LHCN-M2 (cell line): ENCODE results near the gene SLC25A11. TPM values are rescaled to one million over a fixed set of nuclear protein-coding genes. Genes with fewer than 3 reads are reported as not detected.
"Not testable (repeated sequence)": the region's sequence is repeated elsewhere in the genome, so short reads cannot be mapped to it uniquely, and the experiment has no call there.

ENCODE experiments used
- DNase-seq: peaks from one replicate; pipeline ENCODE4 v3.0.0-alpha.2; 2012; ENCODE audit warnings: low read depth
- total RNA-seq: library from RNA; depleted of rRNA; stranded (reverse); fragments of >200 nt; gene quantifications from 2 replicates; pipeline ENCODE4 v1.2.3, GENCODE V29; 2014

SLC25A11 gene
- total RNA-seq, 1 experiment from 2014 or later, result 92.3 TPM

DNA sequence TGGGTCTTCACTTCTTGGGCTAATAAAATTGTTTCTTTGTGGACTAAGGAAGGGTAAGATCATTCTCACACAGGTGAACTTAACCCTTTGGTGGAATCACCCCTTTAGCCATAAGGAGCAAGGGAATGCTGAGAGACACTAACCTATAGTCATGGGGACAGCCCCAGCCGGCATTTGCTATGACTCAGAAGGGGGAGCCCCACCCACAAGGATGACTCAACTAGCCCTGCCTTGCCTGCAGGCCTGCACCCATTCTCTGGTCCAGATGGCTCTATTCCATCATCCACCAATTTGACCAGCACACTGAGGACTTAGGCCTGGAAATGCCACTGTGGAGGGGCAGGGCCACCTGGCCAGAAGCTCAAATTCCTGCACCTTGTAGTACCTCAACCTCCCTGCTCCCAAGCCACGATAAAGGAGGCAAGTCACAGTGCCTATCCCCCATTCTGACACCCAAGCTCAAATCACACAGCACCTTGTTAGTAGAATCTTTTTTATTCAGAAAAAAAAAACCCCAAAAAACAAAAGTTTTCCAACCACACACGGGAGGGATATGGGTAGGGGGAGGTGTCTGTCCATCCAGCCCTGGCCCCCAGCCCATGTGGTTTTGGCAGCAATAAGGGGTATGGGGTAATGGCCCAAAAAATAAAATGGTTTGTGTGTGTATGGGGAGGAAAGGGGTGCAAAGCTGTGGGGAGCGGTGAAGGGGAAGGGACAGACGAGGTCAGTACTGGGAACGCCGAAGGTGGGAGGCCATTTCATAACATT, 5.5 kb upstream of the SLC25A11 start:
- peak; percentile 94 for DNase-seq

DNA sequence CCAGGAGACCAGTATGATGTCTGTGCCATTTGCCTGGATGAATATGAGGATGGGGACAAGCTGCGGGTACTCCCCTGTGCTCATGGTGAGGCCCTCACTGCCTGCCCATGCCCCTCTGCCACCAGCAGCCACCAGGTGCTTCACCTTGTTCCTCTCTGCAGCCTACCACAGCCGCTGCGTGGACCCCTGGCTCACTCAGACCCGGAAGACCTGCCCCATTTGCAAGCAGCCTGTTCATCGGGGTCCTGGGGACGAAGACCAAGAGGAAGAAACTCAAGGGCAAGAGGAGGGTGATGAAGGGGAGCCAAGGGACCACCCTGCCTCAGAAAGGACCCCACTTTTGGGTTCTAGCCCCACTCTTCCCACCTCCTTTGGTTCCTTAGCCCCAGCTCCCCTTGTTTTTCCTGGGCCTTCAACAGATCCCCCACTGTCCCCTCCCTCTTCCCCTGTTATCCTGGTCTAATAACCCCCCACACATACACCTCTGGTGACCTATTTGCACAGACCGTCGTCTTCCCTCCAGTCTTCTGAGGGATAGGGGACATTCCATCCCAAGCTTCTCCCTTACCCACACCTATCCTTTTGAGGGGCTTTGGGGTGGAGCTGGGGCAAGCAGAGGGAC, 4.8 kb upstream of the SLC25A11 start:
- no peak for DNase-seq

DNA sequence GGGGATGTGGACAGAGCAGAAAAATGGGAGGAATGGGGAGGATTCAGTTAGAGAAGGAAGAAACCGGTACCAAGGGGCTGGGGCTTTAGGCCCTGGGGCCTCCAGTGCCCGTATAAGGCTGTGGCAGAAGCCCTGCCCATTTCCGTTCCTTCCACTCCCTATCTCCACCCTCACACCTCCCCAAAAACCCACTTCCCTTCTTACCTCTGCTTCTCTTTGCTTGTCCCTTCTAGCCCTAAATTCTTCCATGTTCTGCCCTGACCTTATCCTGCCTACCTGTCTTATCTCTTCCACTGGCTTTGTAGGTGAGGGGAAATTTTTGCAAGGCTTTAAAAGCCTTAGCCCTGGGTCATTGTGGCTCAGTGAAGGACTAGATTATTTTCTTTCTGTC, 4.3 kb upstream of the SLC25A11 start:
- DNase-seq, result no peak

DNA sequence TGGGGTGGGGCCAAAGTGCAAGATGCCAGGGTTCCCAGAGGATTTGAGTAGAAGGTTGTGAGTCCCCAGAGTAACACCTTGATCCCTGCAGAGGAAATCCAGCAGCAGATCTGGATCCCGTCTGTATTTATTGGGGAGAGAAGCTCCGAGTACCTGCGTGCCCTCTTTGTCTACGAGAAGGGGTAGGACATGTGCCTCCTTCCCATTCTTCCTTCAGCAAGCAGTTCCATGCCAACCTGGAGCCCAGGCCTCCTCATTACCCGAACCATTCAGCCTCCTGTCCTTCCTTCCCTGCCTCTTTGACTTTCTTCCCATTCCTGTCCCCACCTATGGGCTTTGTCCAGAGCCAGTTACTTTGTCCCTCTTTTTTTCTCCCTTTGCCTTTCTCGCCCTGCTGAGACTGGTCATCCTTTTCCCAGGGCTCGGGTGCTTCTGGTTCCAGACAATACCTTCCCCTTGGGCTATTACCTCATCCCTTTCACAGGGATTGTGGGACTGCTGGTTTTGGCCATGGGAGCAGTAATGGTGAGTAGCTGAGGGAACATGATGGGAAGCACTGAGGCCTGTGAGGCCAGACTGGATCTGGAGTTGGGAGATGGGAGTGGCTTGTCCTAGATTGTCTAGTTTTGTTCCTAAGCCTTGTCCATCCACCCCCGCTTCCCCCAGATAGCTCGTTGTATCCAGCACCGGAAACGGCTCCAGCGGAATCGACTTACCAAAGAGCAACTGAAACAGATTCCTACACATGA, 3.1 kb upstream of the SLC25A11 start:
- DNase-seq, result no peak

DNA sequence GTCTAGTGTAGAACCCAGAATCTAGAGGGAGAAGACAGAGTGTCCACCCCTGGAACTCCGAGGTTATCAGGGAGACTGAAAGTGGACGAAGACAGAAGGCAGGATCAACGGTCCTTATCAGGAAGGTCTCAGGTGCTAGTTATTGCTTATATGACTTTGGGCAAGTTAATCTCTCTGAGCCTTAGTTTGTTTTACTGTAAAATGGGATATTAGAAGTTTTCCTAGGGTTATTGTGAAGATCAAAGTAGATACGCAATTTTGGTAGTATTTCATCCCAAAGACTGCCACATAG, 1.4 kb upstream of the SLC25A11 start:
- DNase-seq, result no peak

DNA sequence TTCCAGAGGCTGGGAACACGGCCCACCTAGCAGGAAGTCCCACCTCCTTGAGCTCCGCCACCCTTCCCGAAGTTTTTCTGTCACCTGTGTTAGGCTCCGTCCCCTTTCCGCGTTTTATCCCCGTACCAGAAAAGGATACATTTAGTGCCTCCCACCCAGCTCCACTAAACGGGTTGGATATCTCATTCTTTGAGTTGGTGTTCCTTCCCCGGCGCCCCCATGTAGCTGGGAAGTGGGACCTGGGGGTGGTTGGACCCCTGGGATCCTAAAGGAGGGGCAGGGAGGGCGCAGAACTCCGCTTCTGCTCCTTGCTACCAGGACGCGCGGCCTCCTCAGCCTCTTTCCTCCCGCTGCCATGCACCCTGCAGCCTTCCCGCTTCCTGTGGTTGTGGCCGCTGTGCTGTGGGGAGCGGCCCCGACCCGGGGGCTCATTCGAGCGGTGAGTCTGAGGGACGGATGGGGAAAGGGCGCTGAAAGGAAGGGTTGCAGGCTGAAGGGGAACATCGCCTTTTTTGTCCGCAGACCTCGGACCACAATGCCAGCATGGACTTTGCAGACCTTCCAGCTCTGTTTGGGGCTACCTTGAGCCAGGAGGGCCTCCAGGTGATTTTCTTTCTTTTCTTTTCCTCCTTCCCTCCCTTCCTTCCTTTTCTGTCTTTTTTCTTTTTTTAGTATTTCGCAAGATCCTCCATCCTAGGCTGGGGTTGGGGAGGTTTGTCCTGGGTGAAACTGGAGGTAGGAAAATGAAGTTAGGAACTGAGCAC, 891 bp upstream of the SLC25A11 start:
- DNase-seq, result no peak

DNA sequence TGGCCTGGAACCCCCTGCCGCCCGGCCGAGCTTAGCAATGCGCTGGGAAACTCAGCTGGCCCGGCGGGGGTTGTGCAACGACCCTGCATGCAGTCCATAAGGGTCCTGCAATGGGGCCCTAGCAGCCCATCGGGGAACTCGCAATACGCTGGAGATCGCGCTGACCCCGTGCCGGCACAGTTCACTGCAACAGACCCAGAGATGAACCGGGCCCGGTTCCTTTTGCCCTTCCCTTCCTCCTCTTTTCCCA, 375 bp downstream of the SLC25A11 start:
- no peak for DNase-seq

DNA sequence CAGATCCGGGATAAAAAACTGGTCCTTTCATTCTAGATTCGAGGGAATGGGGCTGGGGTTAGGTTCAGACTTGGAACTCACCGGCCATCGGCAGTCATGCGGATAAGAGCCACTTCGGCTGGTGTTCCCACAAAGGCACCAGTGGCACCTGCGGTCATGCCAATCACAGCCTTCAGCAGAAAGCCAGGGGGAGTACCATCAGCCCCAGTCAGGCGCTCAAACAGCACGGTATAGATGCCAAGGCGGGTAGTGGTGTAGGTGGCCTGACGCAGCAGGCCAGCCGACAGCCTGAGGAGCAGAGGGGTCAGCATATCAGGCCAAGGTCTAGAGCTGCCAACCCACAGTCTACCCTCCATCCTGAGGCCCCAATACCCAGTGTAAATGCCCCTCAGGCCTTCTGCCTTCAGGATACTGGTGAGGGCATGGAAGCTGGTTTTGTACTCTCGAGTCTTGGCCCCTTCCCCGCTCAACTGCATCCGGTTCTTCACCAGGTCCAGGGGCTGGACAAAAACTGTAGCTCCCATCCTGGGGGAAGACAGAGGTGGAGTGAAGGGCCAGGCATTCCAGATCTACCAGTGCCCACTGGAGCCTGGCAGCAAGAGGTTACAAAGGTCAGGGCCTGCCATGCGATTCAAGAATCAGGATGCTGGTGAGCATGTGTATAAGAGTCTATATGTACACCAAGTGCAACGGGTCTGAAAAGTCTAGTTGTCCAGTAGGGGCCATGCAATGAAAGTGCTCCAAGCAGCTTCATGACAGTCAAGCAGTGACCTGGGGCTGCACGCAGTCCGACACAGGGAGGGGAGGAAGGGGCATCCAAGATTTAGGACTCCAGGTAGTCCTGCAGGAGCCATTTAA, 929 bp downstream of the SLC25A11 start:
- DNase-seq, result no peak

DNA sequence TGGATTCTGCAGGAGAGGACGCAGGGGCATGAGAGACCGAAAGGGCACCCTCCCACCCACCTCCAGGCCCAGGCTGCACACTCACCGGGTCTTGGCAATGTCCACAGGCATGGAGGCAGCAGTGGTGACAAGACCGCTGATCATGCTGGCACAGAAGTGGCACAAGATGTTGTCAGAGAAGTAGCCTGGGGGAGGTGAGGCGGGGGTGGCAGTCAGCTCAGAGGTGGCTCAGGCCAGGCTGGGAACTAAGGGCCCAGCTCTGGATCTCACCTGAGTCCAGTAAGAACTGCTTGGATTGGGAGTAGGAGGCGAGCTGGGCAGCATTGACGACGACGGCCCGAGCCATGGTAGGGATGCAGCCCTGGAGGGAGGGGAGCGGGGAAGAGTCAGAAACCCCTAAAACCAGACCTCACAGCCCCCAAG, 1.8 kb downstream of the SLC25A11 start:
- no peak for DNase-seq

DNA sequence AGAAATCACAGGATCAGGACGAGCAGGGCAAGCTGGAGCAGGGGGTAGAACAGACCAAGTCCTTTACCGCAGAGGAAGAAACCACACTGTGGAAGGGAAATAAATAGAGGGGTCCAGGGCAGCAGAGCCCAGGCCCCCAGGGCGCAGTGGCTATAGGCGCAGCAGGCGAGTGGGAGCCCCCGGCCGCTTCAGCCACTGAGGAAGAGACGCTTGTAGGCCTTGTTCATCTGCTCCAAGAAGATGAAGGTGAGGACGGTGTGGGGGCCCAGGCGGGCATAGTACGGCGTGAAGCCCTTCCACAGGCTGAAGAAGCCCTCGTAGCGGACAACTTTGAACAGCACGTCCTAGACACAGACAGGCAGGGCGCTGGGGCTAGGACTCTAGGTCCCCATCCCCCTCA, 2.3 kb downstream of the SLC25A11 start:
- no peak for DNase-seq

DNA sequence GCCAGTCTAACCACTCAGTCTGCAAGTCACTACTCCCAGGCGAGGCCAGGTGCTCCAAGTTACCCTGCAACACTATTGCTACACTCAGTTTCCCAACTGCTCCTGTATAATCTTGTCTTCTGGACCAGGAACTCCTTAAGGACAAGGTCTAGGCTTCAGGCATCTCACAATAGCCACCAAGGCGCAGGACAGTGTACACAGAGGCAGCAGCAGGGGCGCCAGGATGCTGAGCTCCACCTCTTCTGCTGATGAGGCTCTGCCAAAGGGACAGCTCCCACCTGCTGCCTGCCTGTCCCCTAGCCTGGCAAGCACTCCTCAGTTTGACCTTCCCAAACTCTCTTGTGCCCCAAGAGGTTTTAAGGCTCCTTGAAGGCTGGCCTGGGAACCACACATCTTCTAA, 3.4 kb downstream of the SLC25A11 start:
- no peak for DNase-seq

DNA sequence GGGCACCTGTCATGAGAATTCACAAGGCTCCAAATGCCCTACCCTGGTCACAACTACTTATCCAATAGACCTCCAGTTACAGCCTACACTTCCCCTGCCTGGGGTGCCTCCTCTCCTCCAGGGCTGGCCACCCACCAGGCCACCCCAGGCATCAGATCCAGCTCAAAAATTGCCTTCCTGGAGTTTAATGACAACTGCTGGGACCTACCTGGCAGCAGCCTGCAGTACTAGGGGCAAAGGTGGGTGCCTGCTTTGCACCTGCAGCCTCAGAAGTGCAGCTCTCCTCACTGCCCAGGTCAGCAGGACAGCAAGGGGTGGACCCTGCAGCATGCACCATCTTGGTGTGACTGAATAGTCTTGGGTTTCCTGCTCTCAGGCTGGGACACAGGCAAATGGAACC, 4.2 kb downstream of the SLC25A11 start:
- DNase-seq, result no peak

DNA sequence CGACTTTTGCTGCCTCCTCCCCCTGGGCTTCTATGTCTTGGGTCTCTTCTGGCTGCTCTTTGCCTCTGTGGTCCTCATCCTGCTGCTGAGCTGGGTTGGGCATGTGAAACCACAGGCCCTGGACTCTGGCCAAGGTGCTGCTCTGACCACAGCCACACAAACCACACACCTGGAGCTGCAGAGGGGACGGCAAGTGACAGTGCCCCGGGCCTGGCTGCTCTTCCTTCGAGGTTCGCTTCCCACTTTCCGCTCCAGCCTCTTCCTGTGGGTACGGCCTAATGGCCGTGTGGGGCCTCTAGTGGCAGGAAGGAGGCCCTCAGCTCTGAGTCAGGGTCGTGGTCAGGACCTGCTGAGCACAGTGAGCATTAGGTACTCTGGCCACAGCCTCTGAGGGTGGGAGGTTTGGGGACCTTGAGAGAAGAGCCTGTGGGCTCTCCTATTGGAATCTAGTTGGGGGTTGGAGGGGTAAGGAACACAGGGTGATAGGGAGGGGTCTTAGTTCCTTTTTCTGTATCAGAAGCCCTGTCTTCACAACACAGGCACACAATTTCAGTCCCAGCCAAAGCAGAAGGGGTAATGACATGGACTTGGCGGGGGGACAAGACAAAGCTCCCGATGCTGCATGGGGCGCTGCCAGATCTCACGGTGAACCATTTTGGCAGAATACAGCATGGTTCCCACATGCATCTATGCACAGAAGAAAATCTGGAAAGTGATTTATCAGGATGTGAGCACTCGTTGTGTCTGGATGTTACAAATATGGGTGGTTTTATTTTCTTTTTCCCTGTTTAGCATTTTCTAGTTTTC, 5.5 kb downstream of the SLC25A11 start:
- peak; percentile 58 for DNase-seq

DNA sequence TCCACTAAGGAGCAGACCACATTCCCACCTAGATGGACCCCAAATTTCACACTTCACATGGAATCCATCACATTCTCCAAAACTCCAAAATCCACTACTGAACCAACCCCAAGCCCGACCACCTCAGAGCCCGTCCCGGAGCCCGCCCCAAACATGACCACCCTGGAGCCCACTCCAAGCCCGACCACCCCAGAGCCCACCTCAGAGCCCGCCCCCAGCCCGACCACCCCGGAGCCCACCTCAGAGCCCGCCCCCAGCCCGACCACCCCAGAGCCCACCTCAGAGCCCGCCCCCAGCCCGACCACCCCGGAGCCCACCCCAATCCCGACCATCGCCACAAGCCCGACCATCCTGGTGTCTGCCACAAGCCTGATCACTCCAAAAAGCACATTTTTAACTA, 6.2 kb downstream of the SLC25A11 start:
- no peak for DNase-seq

DNA sequence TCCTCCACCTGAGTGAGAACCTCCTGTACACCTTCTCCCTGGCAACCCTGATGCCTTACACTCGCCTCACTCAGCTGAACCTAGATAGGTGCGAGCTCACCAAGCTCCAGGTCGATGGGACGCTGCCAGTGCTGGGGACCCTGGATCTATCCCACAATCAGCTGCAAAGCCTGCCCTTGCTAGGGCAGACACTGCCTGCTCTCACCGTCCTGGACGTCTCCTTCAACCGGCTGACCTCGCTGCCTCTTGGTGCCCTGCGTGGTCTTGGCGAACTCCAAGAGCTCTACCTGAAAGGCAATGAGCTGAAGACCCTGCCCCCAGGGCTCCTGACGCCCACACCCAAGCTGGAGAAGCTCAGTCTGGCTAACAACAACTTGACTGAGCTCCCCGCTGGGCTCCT, 7.1 kb downstream of the SLC25A11 start:
- no peak for DNase-seq

DNA sequence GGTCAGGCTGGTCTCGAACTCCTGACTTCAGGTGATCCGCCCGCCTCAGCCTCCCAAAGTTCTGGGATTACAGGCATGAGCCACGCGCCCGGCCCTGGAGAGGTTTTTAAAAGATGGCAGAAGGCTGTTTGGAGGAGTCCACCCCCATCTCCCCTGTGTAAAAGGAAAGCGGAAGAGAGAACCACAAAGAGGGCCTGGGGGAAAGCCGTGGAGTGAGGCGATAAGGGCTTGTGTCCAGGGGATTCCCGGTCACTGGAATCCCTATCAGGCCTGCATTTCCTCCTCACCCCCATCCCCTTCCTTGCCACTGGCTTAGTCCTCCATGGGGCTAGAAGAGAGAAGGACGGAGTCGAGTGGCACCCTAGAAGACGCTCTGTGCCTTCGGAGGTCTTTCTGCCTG, 7.9 kb downstream of the SLC25A11 start, which contains the start of gene GP1BA:
Gene GP1BA, plus strand, starts transcription at position 315 of the 400 bp plus-strand sequence. CDS start 328 bp downstream, outside the sequence.
- DNase-seq, result no peak

DNA sequence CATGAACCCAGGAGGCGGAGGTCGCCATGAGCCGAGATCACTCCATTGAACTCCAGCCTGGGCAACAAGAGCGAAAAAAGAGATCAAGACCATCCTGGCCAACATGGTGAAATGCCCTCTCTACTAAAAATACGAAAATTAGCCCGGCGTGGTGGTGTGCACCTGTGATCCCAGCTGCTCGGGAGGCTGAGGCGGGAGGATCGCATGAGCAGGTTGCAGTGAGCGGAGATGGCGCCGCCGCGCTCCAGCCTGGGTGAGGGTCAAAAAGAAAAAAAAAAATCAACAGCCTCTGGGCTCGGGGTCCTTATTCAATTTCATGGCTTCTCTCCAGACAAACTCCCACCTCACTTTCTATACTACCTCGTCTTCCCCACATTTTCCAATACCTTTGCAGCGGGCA, 11.0 kb downstream of the SLC25A11 start:
- no peak for DNase-seq

DNA sequence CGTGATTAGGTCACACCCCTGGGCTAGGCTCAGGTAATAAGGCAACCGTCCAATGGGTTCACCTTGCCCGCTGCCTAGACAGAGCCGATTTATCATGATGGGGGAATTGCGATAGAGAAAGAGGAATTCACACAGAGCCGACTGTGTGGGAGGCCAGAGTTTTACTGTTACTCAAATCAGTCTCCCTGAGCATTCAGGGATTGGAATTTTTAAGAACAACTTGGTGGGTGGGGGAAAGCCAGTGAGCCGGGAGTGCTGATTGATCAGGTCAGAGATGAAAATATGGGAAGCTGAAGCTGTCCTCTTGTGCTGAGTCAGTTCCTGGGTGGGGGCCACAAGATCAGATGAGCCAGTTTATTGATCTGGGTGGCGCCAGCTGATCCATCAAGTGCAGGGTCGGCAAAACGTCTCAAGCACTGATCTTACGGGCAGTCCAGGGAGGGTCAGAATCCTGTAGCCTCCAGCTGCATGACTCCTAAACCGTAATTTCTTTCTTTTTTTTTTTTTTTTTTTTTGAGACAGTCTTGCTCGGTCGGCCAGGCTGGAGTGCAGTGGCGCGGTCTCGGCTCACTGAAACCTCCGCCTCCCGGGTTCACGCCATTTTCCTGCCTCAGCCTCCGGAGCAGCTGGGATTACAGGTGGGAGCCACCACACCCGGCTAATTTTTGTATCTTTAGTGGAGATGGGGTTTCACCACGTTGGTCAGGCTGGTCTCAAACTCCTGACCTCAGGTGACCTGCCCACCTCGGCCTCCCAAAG, 13.1 kb downstream of the SLC25A11 start:
- not testable (repeated sequence) for DNase-seq

DNA sequence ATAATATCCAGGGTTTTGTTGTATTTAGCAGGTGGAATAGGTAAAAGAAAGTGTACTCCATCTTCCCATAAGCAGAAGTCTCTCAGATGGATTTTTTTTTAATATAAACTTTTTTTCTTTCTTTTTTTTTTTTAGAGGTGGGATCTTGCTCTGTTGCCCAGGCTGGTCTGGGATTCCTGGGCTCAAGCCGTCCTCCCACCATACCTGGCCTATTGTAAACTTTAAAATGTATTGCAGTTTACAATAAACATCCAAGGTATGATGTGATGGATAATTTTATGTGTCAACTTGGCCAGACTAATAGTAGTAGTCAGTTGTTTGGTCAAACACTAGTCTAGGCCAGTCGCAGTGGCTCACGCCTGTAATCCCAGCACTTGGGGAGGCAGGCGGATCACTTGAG, 18.5 kb downstream of the SLC25A11 start:
- DNase-seq, result no peak
